SK-N-SH treated with all-trans-retinoic acid at 6 μM for 48 hours (cell line): ENCODE data around the gene ZNF19.
A peak's percentile ranks its signal among the peaks of the same experiment; 100 is the strongest.

Source experiments
- ATAC-seq: fragments of 200-7000 bp; cut with Tn5 transposase; 3 replicates; pipeline ENCODE4 v1.9.1; 2020; ENCODE audit warnings: mild to moderate bottlenecking, moderate library complexity
- ARNTL ChIP-seq: fragments of 450-650 bp; formaldehyde crosslinking; IDR thresholded peaks from 2 replicates; pipeline ENCODE4 v1.5.0; 2020; ENCODE audit warnings: low read depth, mild to moderate bottlenecking, moderate library complexity, borderline replicate concordance
- BACH2 ChIP-seq: fragments of 250-450 bp; sonication (Bioruptor Pico); IDR thresholded peaks from 2 replicates; pipeline ENCODE4 v1.9.0; 2021; ENCODE audit warnings: mild to moderate bottlenecking, borderline replicate concordance
- CSDC2 ChIP-seq: fragments of 250-450 bp; sonication (Bioruptor Pico); IDR thresholded peaks from 2 replicates; pipeline ENCODE4 v1.5.0; 2020; ENCODE audit warnings: mild to moderate bottlenecking, moderate library complexity
- CSRNP3 ChIP-seq: fragments of 250-450 bp; sonication (Bioruptor Pico); IDR thresholded peaks from 2 replicates; pipeline ENCODE4 v1.5.1; 2021; ENCODE audit warnings: mild to moderate bottlenecking, moderate library complexity
- ESRRG ChIP-seq: fragments of 250-450 bp; sonication (Bioruptor Pico); IDR thresholded peaks from 2 replicates; pipeline ENCODE4 v1.6.1; 2021; ENCODE audit warnings: mild to moderate bottlenecking
- GLIS3 ChIP-seq: fragments of 250-450 bp; sonication (Bioruptor Pico); IDR thresholded peaks from 2 replicates; pipeline ENCODE4 v1.5.0; 2020; ENCODE audit warnings: mild to moderate bottlenecking, moderate library complexity
- OSR1 ChIP-seq: fragments of 250-450 bp; sonication (Bioruptor Pico); IDR thresholded peaks from 2 replicates; pipeline ENCODE4 v1.8.0; 2022; ENCODE audit warnings: moderate library complexity, mild to moderate bottlenecking, inconsistent platforms
- PATZ1 ChIP-seq: fragments of 250-450 bp; sonication (Bioruptor Pico); IDR thresholded peaks from 2 replicates; pipeline ENCODE4 v1.8.0; 2020; ENCODE audit warnings: mild to moderate bottlenecking, moderate library complexity, borderline replicate concordance
- POU6F1 ChIP-seq: fragments of 250-450 bp; sonication (Bioruptor Pico); IDR thresholded peaks from 2 replicates; pipeline ENCODE4 v1.8.0; 2021; ENCODE audit warnings: low read depth, mild to moderate bottlenecking, moderate library complexity, borderline replicate concordance
- PPARA ChIP-seq: fragments of 250-450 bp; sonication (Bioruptor Pico); IDR thresholded peaks from 2 replicates; pipeline ENCODE4 v1.5.0; 2020; ENCODE audit warnings: mild to moderate bottlenecking, borderline replicate concordance
- RARB ChIP-seq: fragments of 250-450 bp; sonication (Bioruptor Pico); IDR thresholded peaks from 2 replicates; pipeline ENCODE4 v1.8.0; 2021; ENCODE audit warnings: mild to moderate bottlenecking, moderate library complexity
- SNAI2 ChIP-seq: fragments of 250-450 bp; sonication (Bioruptor Pico); IDR thresholded peaks from 2 replicates; pipeline ENCODE4 v1.5.0; 2020; ENCODE audit warnings: mild to moderate bottlenecking, moderate library complexity
- TOX ChIP-seq: fragments of 250-450 bp; sonication (Bioruptor Pico); IDR thresholded peaks from 2 replicates; pipeline ENCODE4 v1.8.0; 2021; ENCODE audit warnings: mild to moderate bottlenecking, moderate library complexity, borderline replicate concordance
- TSHZ2 ChIP-seq: fragments of 250-450 bp; sonication (Bioruptor Pico); IDR thresholded peaks from 2 replicates; pipeline ENCODE4 v1.5.0; 2020; ENCODE audit warnings: mild to moderate bottlenecking, moderate library complexity
- ZC3H10 ChIP-seq: fragments of 250-450 bp; sonication (Bioruptor Pico); IDR thresholded peaks from 2 replicates; pipeline ENCODE4 v1.5.1; 2021; ENCODE audit warnings: mild to moderate bottlenecking, moderate library complexity
- ZFP3 ChIP-seq: fragments of 250-450 bp; sonication (Bioruptor Pico); IDR thresholded peaks from 2 replicates; pipeline ENCODE4 v1.5.0; 2020; ENCODE audit warnings: mild to moderate bottlenecking, moderate library complexity
- ZNF8 ChIP-seq: fragments of 450-650 bp; formaldehyde crosslinking; IDR thresholded peaks from 2 replicates; pipeline ENCODE4 v1.5.0; 2020; ENCODE audit warnings: mild to moderate bottlenecking, moderate library complexity

Gene ZNF19

GRCh38 chr16:71500964-71501363 is 11.8 kb upstream of the ZNF19 start:
- no peak for ATAC-seq
- TF ChIP-seq ARNTL (CRISPR knock-in tag) (no peak), RARB (no peak), TSHZ2 (CRISPR knock-in tag) (no peak), ZC3H10 (no peak), OSR1 (CRISPR knock-in tag) (no peak), CSRNP3 (CRISPR knock-in tag) (no peak), BACH2 (CRISPR knock-in tag) (no peak), PATZ1 (CRISPR knock-in tag) (no peak), GLIS3 (CRISPR knock-in tag) (no peak)
- TF ChIP-seq, all 23 proteins: peak for 0

- peak; percentile 88 for ATAC-seq
- TF ChIP-seq OSR1 (CRISPR knock-in tag), result no peak
- TF ChIP-seq TSHZ2 (CRISPR knock-in tag), result no peak
- no peak for TF ChIP-seq SNAI2 (CRISPR knock-in tag)
- TF ChIP-seq ARNTL (CRISPR knock-in tag), result no peak
- TF ChIP-seq PATZ1 (CRISPR knock-in tag), result no peak
- no peak for TF ChIP-seq GLIS3 (CRISPR knock-in tag)
- no peak for TF ChIP-seq RARB
- TF ChIP-seq ESRRG (CRISPR knock-in tag), result no peak
- TF ChIP-seq TOX (CRISPR knock-in tag), result no peak
- TF ChIP-seq, all 23 proteins: peak for 0
Observed at GRCh38 chr16:71499775-71500364, 10.7 kb upstream of the ZNF19 start.

GRCh38 chr16:71498031-71498430 is 8.9 kb upstream of the ZNF19 start:
- no peak for ATAC-seq
- TF ChIP-seq CSDC2 (CRISPR knock-in tag), result no peak
- no peak for TF ChIP-seq PPARA
- no peak for TF ChIP-seq ZNF8
- TF ChIP-seq ZFP3 (CRISPR knock-in tag), result no peak
- TF ChIP-seq TSHZ2 (CRISPR knock-in tag), result no peak
- no peak for TF ChIP-seq POU6F1
- no peak for TF ChIP-seq ESRRG (CRISPR knock-in tag)
- no peak for TF ChIP-seq PATZ1 (CRISPR knock-in tag)
